ENCODE measurements around the gene B3GNT4. TPM values are rescaled to one million over a fixed set of nuclear protein-coding genes. Genes with fewer than 3 reads are reported as not detected.
"Not testable (repeated sequence)": the region's sequence is repeated elsewhere in the genome, so short reads cannot be mapped to it uniquely, and the experiment has no call there.

Gene B3GNT4
- polyA plus RNA-seq, 3 donors: 4.1 to 5.2 (median 4.1) TPM

DNA sequence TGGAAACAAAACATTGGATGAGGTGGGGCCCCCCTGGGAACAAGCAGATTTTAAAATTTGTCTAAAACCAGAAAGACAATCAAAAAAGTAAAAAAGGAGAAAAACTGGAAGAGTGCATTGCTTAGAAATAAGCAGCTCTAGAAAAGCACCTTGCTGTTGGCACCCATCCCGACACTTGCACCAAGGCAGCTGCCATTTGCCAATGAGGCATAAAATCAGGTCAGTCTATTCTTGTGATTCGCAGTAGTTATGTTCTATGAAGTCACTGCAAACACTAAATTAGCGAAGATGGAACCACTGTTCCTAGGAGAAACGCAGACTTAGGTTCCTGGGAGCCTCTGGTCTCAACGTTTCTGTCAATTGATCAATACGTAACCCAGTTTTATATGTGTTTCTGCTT, 46.5 kb downstream of the B3GNT4 start:
- no peak for DNase-seq (ENCODE audit: extremely low read depth in 1 of 11, low read depth in 9 of 11, low spot score in 4 of 11)

DNA sequence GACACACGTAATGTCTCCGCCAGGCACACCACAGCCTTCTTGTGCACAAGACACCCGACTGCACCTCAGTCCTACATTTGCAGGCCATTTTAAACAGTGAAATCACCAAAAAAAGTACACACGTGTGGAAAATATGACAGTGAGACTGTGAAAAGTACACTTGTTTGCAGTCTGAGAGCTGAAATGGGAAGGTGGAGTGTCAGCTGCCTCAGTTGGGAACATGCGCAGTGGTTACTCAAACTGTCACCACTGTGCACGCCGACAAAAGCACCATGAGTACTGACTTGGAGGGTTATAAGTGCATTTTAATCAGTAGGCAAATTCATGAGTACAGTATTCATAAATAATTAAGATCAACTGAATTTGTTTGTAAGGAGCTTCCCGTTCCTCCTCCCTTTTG, 47.0 kb downstream of the B3GNT4 start:
- DNase-seq (ENCODE audit: extremely low read depth in 1 of 11, low read depth in 9 of 11, low spot score in 4 of 11): no peak

DNA sequence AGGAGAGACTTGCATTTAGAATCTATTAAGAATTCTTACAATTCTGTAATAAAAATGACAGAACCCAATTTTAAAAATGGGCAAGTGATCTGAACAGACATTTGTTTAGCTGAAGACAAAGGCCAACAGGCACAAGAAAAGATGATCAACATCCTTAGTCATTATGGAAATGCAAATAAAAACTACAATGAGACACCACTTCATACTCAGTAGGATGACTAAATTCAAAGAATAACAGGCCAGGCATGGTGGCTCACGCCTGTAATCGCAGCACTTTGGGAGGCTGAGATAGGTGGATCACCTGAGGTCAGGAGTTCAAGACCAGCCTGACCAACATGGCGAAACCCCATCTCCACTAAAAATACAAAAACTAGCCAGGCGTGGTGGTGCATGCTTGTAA, 55.0 kb downstream of the B3GNT4 start:
- not testable (repeated sequence) for DNase-seq (ENCODE audit: extremely low read depth in 1 of 11, low read depth in 9 of 11, low spot score in 4 of 11)

Other genes with a start within 250 kb of the B3GNT4 start
- 10 to 100 TPM; 37.5 to 41.7 (median 41.3) TPM for gene BCL7A, start 181.8 kb upstream of the B3GNT4 start, polyA plus RNA-seq (ENCODE audit: insufficient read length in 3 of 3)
- gene MLXIP, start 125.0 kb upstream of the B3GNT4 start, polyA plus RNA-seq (ENCODE audit: insufficient read length in 3 of 3): 10 to 100 TPM; 30.5 to 40.5 (median 35.0) TPM
- under 1 TPM in 1 of 3 donors, not detected in 2; 0.33 TPM for gene IL31, start 29.5 kb upstream of the B3GNT4 start, polyA plus RNA-seq (ENCODE audit: insufficient read length in 3 of 3)
- gene LRRC43, start 20.6 kb upstream of the B3GNT4 start, polyA plus RNA-seq (ENCODE audit: insufficient read length in 3 of 3): 1 to 10 TPM; 3.6 to 7.7 (median 5.4) TPM
- 10 to 100 TPM; 67.7 to 84.9 (median 77.2) TPM for gene DIABLO, start 22.3 kb downstream of the B3GNT4 start, polyA plus RNA-seq (ENCODE audit: insufficient read length in 3 of 3)
- 10 to 100 TPM; 16.6 to 19.1 (median 18.2) TPM for gene VPS33A, start 62.8 kb downstream of the B3GNT4 start, polyA plus RNA-seq (ENCODE audit: insufficient read length in 3 of 3)
- gene CLIP1, start 219.0 kb downstream of the B3GNT4 start, polyA plus RNA-seq (ENCODE audit: insufficient read length in 3 of 3): 10 to 100 TPM; 37.4 to 42.7 (median 40.0) TPM